Ascending aorta (tissue), 2 donors: Measurements from ENCODE around the gene CHAF1A. TPM values are rescaled to one million over a fixed set of nuclear protein-coding genes. Genes with fewer than 3 reads are reported as not detected.

Source experiments
- DNase-seq, 2 donors: peaks; one replicate each; pipeline ENCODE4 v3.0.0-alpha.2; 2019; ENCODE audit warnings: low spot score in 2 of 2
- H3K27ac ChIP-seq, 2 donors: fragments of 200-600 bp; sonication (generic); one replicate each; pipeline ENCODE4 v1.5.1; 2016 to 2017; ENCODE audit warnings: mild to moderate bottlenecking in 1 of 2
- H3K27me3 ChIP-seq: fragments of 200-600 bp; sonication (generic); one replicate; pipeline ENCODE4 v1.5.1; 2017
- H3K36me3 ChIP-seq, 2 donors: fragments of 200-600 bp; sonication (generic); one replicate each; pipeline ENCODE4 v1.5.1; 2016
- H3K4me1 ChIP-seq, 2 donors: fragments of 200-600 bp; sonication (generic); one replicate each; pipeline ENCODE4 v1.5.1; 2016 to 2017; ENCODE audit warnings: mild to moderate bottlenecking in 1 of 2
- H3K4me3 ChIP-seq, 2 donors: fragments of 200-600 bp; sonication (generic); one replicate each; pipeline ENCODE4 v1.5.1; 2016 to 2017; ENCODE audit warnings: mild to moderate bottlenecking in 1 of 2
- H3K9me3 ChIP-seq, 2 donors: fragments of 200-600 bp; sonication (generic); one replicate each; pipeline ENCODE4 v1.5.1; 2016
- intact Hi-C: fragments of 100-400 bp; cut with DNase I; formaldehyde crosslinking; loops from one replicate; pipeline ENCODE4 v1.15.1; 2023
- total RNA-seq: library from RNA; depleted of rRNA; stranded (reverse); fragments of >200 nt; gene quantifications from one replicate; pipeline ENCODE4 v1.1.0, GENCODE V29; 2016
- TF ChIP-seq, protein P1 (sequence below), 3 experiments: fragments of 200-600 bp in 2 of 3; fragments of 450-650 bp in 1 of 3; sonication (generic) in 2 of 3; IDR thresholded peaks; one replicate each; pipeline ENCODE4 v1.5.1; 2016 to 2019; ENCODE audit warnings: antibody characterized with exemption in 3 of 3, mild to moderate bottlenecking in 1 of 3, moderate library complexity in 1 of 3

Gene CHAF1A
- total RNA-seq, 1 donor from 2014 or later = 0.85 TPM

DNA sequence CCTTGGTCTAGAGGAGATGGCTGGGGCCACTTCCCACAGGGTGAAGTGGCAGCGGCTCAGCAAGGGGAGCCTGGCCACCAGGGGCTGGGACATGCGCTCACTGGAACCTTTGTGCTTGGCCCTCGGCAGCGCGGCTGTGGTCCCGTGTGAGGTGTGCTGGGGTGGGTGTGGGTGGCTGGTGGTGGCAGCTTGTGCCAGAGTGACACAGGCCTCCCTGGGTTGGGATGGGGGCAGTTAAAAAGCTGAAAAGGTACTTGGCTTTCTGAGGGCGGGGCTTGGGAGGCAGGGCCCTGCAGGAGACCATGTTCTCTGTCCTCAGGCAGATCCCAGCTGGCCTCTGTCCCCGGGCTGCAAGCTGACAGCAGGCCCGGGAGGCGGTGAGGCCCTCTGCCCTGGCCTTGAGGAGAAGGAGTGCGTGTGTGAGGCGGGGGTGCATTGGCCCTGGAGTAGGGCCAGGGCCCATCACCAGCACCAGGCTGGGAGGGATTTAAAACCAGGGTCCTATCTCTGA, 41.7 kb upstream of the CHAF1A start:
- TF ChIP-seq, protein P1, sequence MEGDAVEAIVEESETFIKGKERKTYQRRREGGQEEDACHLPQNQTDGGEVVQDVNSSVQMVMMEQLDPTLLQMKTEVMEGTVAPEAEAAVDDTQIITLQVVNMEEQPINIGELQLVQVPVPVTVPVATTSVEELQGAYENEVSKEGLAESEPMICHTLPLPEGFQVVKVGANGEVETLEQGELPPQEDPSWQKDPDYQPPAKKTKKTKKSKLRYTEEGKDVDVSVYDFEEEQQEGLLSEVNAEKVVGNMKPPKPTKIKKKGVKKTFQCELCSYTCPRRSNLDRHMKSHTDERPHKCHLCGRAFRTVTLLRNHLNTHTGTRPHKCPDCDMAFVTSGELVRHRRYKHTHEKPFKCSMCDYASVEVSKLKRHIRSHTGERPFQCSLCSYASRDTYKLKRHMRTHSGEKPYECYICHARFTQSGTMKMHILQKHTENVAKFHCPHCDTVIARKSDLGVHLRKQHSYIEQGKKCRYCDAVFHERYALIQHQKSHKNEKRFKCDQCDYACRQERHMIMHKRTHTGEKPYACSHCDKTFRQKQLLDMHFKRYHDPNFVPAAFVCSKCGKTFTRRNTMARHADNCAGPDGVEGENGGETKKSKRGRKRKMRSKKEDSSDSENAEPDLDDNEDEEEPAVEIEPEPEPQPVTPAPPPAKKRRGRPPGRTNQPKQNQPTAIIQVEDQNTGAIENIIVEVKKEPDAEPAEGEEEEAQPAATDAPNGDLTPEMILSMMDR (IDR thresholded peaks at IDR 0.05) = no peak
- Histone ChIP-seq H3K27me3 (no peaks in the 10 kb centered on the region), H3K4me1 (no peaks in the 10 kb centered on the region), H3K27ac (no peak overlapping the region), H3K36me3 (peaks cover 60 to 72% of the 10 kb centered on the region in 2 donors), H3K4me3 (no peak overlapping the region), H3K9me3 (no peaks in the 10 kb centered on the region)
- intact Hi-C loops = no loop called here
- DNase-seq = no peak

DNA sequence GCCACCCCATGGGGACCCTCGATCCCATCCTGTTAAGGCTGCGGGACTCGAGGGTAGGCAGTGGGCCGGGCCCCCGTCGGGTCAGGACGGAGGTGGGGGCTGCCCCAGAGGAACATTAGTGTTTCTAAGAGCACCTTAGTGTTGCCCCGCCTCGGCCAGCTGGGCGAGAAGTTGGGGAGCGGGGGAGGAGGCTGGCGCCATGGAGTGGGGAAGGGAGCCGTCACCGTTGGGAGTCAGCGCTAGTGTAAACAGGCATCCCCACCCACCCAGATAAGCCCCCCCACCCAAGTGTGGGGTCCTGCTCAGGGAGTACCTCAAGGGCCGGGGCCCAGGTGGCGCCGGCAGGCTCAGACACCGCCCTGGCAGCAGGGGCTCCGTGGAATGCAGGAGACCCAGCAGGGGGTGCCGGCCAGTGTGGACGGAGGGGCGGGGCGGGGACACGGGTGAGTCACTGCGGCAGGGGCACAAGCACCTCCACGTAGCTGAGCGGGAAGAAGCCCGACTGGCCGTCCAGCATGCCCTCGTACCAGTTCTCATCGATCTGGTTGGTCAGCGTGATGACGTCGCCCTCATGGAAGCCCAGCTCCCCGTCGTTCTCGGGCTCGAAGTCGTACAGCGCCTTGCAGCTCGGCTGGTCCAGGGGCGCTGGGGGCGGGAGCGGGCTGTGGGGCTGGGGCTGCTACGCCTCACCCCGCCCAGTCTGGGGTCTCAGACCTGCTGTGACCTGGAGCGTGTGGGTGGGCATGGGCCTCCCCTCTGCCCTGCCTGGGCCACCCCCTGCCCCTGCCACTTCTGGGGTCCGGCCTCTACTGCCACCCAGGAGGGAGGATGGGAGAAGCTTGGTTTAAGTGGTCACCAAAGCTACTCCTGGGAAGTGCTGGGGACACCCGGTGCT, 41.0 kb upstream of the CHAF1A start:
- DNase-seq = no peak
- intact Hi-C loops = no loop called here
- TF ChIP-seq, protein P1 (IDR thresholded peaks at IDR 0.05) = no peak
- Histone ChIP-seq H3K36me3 (peaks cover 60 to 79% of the 10 kb centered on the region in 2 donors), H3K27me3 (no peaks in the 10 kb centered on the region), H3K27ac (no peak overlapping the region), H3K4me3 (no peak overlapping the region), H3K9me3 (no peaks in the 10 kb centered on the region), H3K4me1 (no peaks in the 10 kb centered on the region)

DNA sequence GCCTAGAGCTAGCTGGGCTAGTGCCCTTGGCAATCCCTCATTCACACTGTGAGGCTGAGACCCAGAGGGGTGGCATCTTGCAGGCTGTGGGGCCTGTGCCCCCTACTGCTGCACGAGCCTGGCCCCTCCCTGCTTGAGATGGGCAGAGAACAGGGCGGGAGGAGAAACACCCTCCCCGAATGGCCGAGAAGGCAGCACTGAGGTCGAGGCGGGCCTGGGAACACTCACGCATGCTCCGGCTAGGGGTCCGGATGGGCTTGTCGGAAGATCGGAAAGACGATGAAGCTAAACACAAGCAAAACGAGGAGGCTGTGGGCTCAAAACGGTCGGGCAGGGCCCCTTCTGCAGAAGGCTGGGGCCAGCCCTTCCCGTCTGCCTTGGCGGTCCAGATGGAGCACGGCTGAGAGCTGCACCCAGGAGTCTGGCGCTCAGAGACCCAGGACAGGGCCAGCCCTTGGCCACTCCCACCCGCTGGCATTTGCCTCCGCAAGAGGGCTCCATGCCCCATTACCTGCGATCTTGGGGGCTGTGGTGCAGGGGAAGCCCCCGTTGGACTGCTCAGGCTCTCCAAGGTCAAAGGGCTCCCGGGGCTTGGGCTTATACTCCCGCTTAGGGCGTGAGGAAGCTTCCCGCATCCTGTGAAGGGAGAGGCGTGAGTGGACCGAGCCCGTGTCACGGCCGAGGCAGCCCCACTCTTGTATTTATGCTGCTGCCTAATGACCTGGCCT, 40.2 kb upstream of the CHAF1A start:
- no peaks in the 10 kb centered on the region for H3K9me3 ChIP-seq
- DNase-seq = no peak
- H3K27ac ChIP-seq = no peak overlapping the region
- H3K4me1 ChIP-seq = no peaks in the 10 kb centered on the region
- TF ChIP-seq, protein P1 (IDR thresholded peaks at IDR 0.05) = no peak
- peaks cover 60 to 83% of the 10 kb centered on the region in 2 donors for H3K36me3 ChIP-seq
- H3K4me3 ChIP-seq = no peak overlapping the region
- H3K27me3 ChIP-seq = no peaks in the 10 kb centered on the region
- intact Hi-C loops = no loop called here

DNA sequence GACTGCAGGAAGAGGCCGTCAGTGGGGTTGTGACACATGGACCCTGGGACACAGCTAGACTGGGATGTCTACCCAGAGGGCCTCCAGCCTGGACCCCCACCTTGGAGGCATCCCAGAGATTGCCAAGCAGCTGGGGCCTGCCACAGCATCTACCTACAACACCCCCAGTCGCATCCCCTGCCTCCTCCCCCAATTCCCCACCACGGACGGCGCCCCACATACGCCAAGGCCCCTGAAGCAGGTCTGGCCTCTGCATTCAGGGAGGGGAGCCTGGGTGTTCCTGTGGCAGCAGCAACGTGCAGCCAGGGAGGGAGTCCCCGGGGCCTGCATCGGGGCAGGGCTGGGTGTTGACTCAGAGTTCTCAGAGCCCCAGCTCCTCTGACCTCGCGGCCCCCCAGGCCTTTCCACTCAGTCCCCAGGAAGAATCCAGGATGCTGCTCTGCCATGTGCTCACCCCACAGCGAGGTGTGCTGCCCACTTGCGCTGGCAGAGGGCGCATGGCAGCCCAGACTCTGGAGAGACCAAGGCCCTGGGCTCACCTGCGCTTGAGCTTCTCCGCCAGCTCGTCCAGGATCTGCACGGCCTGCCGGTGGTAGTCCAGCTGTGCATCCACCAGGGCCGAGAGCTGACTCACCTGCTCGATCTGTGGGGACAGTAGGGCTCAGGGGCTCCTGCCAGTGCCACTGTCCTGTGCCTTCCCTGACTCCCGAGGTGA, 39.5 kb upstream of the CHAF1A start:
- Histone ChIP-seq H3K27ac (no peak overlapping the region), H3K27me3 (no peaks in the 10 kb centered on the region), H3K9me3 (no peaks in the 10 kb centered on the region), H3K4me1 (peaks cover 0 to 4% of the 10 kb centered on the region in 2 donors), H3K4me3 (no peak overlapping the region), H3K36me3 (peaks cover 60 to 83% of the 10 kb centered on the region in 2 donors)
- intact Hi-C loops = no loop called here
- no peak for DNase-seq
- TF ChIP-seq, protein P1 (IDR thresholded peaks at IDR 0.05) = no peak

DNA sequence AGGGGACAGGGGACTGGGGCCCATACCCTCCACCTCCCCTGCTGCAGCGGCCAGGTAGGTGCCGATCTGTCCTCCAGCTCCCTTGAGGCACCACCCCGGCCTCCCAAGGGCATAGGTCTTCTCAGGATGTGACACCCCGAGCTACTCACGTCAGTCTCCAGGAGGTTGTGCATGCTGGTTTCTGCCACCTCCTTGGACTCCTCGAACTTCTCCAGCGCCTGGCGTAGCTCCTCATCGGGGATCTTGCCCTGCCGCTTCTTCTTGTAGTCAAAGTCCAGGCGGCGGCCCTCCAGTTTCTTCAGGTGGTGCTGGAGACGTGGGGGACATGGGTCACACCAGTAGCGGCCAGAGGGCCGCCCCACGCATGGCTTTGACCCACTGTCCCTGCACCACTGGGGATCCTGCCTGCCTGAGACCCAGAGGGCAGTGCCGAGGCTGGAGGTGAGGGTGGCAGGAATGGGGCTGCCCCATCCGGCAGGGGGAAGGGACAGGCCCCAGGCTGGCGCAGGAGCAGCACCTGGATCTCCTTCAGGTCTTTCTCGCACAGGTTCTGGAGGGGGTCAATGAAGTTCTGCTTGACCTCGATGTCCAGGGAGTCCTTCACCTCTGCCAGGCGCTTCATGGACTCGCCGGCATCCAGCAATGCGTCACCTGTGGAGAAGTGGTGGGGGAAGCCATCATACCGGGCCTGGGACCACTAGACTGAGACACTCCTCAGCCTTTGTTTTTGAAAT, 38.7 kb upstream of the CHAF1A start:
- H3K36me3 ChIP-seq = peaks cover 60 to 80% of the 10 kb centered on the region in 2 donors
- DNase-seq = no peak
- H3K27me3 ChIP-seq = no peaks in the 10 kb centered on the region
- TF ChIP-seq, protein P1 (IDR thresholded peaks at IDR 0.05) = no peak
- H3K4me3 ChIP-seq = no peak overlapping the region
- H3K4me1 ChIP-seq = peaks cover 0 to 9% of the 10 kb centered on the region in 2 donors
- H3K27ac ChIP-seq = no peak overlapping the region
- intact Hi-C loops = no loop called here
- H3K9me3 ChIP-seq = no peaks in the 10 kb centered on the region
